HFFc6 (cell line): Measurements from ENCODE around the gene MSX1. TPM values are rescaled to one million over a fixed set of nuclear protein-coding genes. Genes with fewer than 3 reads are reported as not detected.

Experiments used
- DNase-seq: peaks from one replicate; pipeline ENCODE4 v3.0.0-alpha.2; 2018
- H3K27ac Mint-ChIP-seq: 2 replicates; pipeline ENCODE4 v1.8.0; 2020; ENCODE audit warnings: mild to moderate bottlenecking, mixed read lengths
- H3K27me3 Mint-ChIP-seq: 2 replicates; pipeline ENCODE4 v1.8.0; 2021; ENCODE audit warnings: mild to moderate bottlenecking, moderate library complexity, mixed read lengths; ENCODE audit not compliant: insufficient read depth
- H3K36me3 Mint-ChIP-seq: 2 replicates; pipeline ENCODE4 v1.8.0; 2021; ENCODE audit warnings: low read depth, mixed read lengths
- H3K4me1 Mint-ChIP-seq: 2 replicates; pipeline ENCODE4 v1.8.0; 2020; ENCODE audit warnings: low read depth, mixed read lengths
- H3K4me3 Mint-ChIP-seq: 2 replicates; pipeline ENCODE4 v1.8.0; 2020; ENCODE audit warnings: mild to moderate bottlenecking, moderate library complexity, mixed read lengths
- H3K9me3 Mint-ChIP-seq: 2 replicates; pipeline ENCODE4 v1.8.0; 2020; ENCODE audit warnings: mild to moderate bottlenecking, mixed read lengths
- CTCF ChIP-seq: fragments of 200-600 bp; sonication (generic); IDR thresholded peaks from 2 replicates; pipeline ENCODE4 v1.5.0; 2021; ENCODE audit warnings: antibody characterized with exemption, mild to moderate bottlenecking
- total RNA-seq, 6 experiments: library from RNA; stranded (reverse); fragmentation: NEBNext Ultra II Directional; extraction: Animal tissue kit (Norgen Biotek cat#: 25700); gene quantifications; 2 replicates in 1 of 6; 3 replicates in 5 of 6; pipeline ENCODE4 v1.2.3, GENCODE V29; 2021

MSX1 gene
- total RNA-seq, 6 experiments from 2014 or later: 5.5 to 8.6 (median 7.2) TPM

- Mint-ChIP-seq H3K4me1 (peaks cover 45% of the 10 kb centered on the region), H3K36me3 (peaks cover 4% of the 10 kb centered on the region), H3K27me3 (peaks cover 14% of the 10 kb centered on the region), H3K27ac (no peak overlapping the region), H3K9me3 (no peaks in the 10 kb centered on the region), H3K4me3 (peak overlapping the region; percentile 45; the same call in 1 of the 2 replicates)
- no peak for TF ChIP-seq CTCF
- no peak for DNase-seq
Measured at GRCh38 chr4:4857001-4857808, 2.3 kb upstream of the MSX1 start.

- no peak for TF ChIP-seq CTCF
- H3K36me3 Mint-ChIP-seq: peaks cover 9% of the 10 kb centered on the region
- H3K4me1 Mint-ChIP-seq: peaks cover 38% of the 10 kb centered on the region
- no peak overlapping the region for H3K27ac Mint-ChIP-seq
- peaks cover 14% of the 10 kb centered on the region for H3K27me3 Mint-ChIP-seq
- no peak overlapping the region for H3K4me3 Mint-ChIP-seq
- H3K9me3 Mint-ChIP-seq: no peaks in the 10 kb centered on the region
- no peak for DNase-seq
Measured at GRCh38 chr4:4857809-4858508, 1.5 kb upstream of the MSX1 start.

GRCh38 chr4:4858527-4859324, 739 bp upstream of the MSX1 start:
- H3K36me3 Mint-ChIP-seq: peaks cover 13% of the 10 kb centered on the region
- TF ChIP-seq CTCF: no peak

GRCh38 chr4:4859799-4860599, 534 bp downstream of the MSX1 start:
- no peak for DNase-seq
- peaks cover 21% of the 10 kb centered on the region for H3K36me3 Mint-ChIP-seq
- peaks cover 14% of the 10 kb centered on the region for H3K27me3 Mint-ChIP-seq
- TF ChIP-seq CTCF: no peak
- peak overlapping the region; percentile 69 for H3K27ac Mint-ChIP-seq
- peak overlapping the region; percentile 99 for H3K4me3 Mint-ChIP-seq
- H3K9me3 Mint-ChIP-seq: no peaks in the 10 kb centered on the region
- peaks cover 30% of the 10 kb centered on the region for H3K4me1 Mint-ChIP-seq

More at GRCh38 chr4:4858527-4859324, 739 bp upstream of the MSX1 start:
- Mint-ChIP-seq H3K27me3 (peaks cover 11% of the 10 kb centered on the region), H3K9me3 (no peaks in the 10 kb centered on the region), H3K27ac (peak overlapping the region; percentile 57), H3K4me3 (peak overlapping the region; percentile 80), H3K4me1 (peaks cover 30% of the 10 kb centered on the region)
- no peak for DNase-seq
